Measurements from ENCODE around the gene MMD.
A peak's percentile ranks its signal among the peaks of the same experiment; 100 is the strongest.

DNA sequence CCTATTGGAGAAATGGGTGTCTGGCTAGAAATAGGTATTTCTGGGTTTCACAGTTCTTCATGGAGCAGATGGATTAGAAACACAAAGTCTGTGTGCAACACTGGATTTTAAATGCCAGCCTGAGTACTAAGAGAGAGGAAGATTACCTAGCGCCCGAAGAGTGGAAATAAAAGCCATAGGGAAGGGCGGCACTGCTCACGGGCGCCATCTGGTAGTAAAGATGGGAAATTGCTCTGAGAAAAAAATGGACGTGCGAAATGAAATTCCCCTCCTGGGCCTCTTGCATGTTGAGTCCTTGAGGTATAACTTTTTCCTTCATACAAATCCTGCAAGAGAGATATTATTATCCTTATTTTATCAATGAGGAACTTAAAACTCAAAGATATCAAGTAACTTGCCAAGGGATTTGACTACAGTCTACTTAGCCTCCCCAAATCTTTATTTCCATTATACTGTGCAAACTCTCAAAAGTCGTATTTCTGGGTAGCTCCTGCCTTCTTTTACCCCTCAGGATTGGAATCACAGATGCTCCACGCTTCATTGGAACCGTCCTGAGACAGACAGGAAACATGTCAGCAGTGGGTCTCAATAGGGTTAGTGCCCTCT is 72.8 kb downstream of the MMD start:
- peak in 2 of 3 experiments; percentile 73 to 82 for TF ChIP-seq CTCF (IDR thresholded peaks at IDR 0.05)
- TF ChIP-seq POLR2A (IDR thresholded peaks at IDR 0.05), result no peak

Data from vagina (tissue), 2 donors.